ENCODE results near the gene AGXT. TPM values are rescaled to one million over a fixed set of nuclear protein-coding genes. Genes with fewer than 3 reads are reported as not detected.

Gene AGXT
- total RNA-seq, 1 donor: not detected

- peaks cover 6% of the 10 kb centered on the region for H3K27me3 ChIP-seq (ENCODE audit: insufficient read depth, low read length)
- no peaks in the 10 kb centered on the region for H3K9me3 ChIP-seq (ENCODE audit: low read depth, low read length)
- DNase-seq (ENCODE audit: insufficient read length, low spot score, missing footprints): peak; percentile 79
- H3K27ac ChIP-seq (ENCODE audit: low read depth, low read length): no peak overlapping the region
- no peak overlapping the region for H3K4me2 ChIP-seq (ENCODE audit: insufficient read depth, low read length)
- no peak overlapping the region for H2AFZ ChIP-seq (ENCODE audit: low read length)
- no peaks in the 10 kb centered on the region for H4K20me1 ChIP-seq (ENCODE audit: insufficient read depth, low read length)
- H3K4me3 ChIP-seq (ENCODE audit: insufficient read depth, low read length): no peak overlapping the region
- no peaks in the 10 kb centered on the region for H3K4me1 ChIP-seq (ENCODE audit: insufficient read depth, low read length)
- TF ChIP-seq CTCF (IDR thresholded peaks at IDR 0.05; ENCODE audit: extremely low read depth, low read depth, low read length): no peak
- no peaks in the 10 kb centered on the region for H3K79me2 ChIP-seq (ENCODE audit: insufficient read depth, low read length)
- no peaks in the 10 kb centered on the region for H3K36me3 ChIP-seq (ENCODE audit: insufficient read depth, low read length)
These were observed 1.6 kb downstream of the AGXT start for GRCh38 chr2:240869956-240870875.

GRCh38 chr2:240871071-240871958, 2.7 kb downstream of the AGXT start:
- peak; percentile 71 for DNase-seq (ENCODE audit: insufficient read length, low spot score, missing footprints)
- Histone ChIP-seq H3K4me2 (ENCODE audit: insufficient read depth, low read length) (no peak overlapping the region), H3K79me2 (ENCODE audit: insufficient read depth, low read length) (no peaks in the 10 kb centered on the region), H3K9me3 (ENCODE audit: low read depth, low read length) (no peaks in the 10 kb centered on the region), H3K36me3 (ENCODE audit: insufficient read depth, low read length) (no peaks in the 10 kb centered on the region), H3K27me3 (ENCODE audit: insufficient read depth, low read length) (peaks cover 2% of the 10 kb centered on the region), H3K4me1 (ENCODE audit: insufficient read depth, low read length) (no peaks in the 10 kb centered on the region), H4K20me1 (ENCODE audit: insufficient read depth, low read length) (no peaks in the 10 kb centered on the region), H3K27ac (ENCODE audit: low read depth, low read length) (no peak overlapping the region), H2AFZ (ENCODE audit: low read length) (no peak overlapping the region), H3K4me3 (ENCODE audit: insufficient read depth, low read length) (no peak overlapping the region)
- no peak for TF ChIP-seq CTCF (IDR thresholded peaks at IDR 0.05; ENCODE audit: extremely low read depth, low read depth, low read length)

- H3K4me3 ChIP-seq (ENCODE audit: insufficient read depth, low read length): no peak overlapping the region
- DNase-seq (ENCODE audit: insufficient read length, low spot score, missing footprints): peak; percentile 81
- no peak for TF ChIP-seq CTCF (IDR thresholded peaks at IDR 0.05; ENCODE audit: extremely low read depth, low read depth, low read length)
- no peaks in the 10 kb centered on the region for H4K20me1 ChIP-seq (ENCODE audit: insufficient read depth, low read length)
- H3K27ac ChIP-seq (ENCODE audit: low read depth, low read length): no peak overlapping the region
- no peak overlapping the region for H2AFZ ChIP-seq (ENCODE audit: low read length)
- H3K27me3 ChIP-seq (ENCODE audit: insufficient read depth, low read length): no peaks in the 10 kb centered on the region
- no peaks in the 10 kb centered on the region for H3K79me2 ChIP-seq (ENCODE audit: insufficient read depth, low read length)
- no peaks in the 10 kb centered on the region for H3K4me1 ChIP-seq (ENCODE audit: insufficient read depth, low read length)
- H3K36me3 ChIP-seq (ENCODE audit: insufficient read depth, low read length): no peaks in the 10 kb centered on the region
- no peak overlapping the region for H3K4me2 ChIP-seq (ENCODE audit: insufficient read depth, low read length)
- H3K9me3 ChIP-seq (ENCODE audit: low read depth, low read length): no peaks in the 10 kb centered on the region
These were observed 3.9 kb downstream of the AGXT start for GRCh38 chr2:240872317-240873097.

Measured in osteoblast (primary cell).